ENCODE measurements around the gene STX8.

Gene STX8

DNA sequence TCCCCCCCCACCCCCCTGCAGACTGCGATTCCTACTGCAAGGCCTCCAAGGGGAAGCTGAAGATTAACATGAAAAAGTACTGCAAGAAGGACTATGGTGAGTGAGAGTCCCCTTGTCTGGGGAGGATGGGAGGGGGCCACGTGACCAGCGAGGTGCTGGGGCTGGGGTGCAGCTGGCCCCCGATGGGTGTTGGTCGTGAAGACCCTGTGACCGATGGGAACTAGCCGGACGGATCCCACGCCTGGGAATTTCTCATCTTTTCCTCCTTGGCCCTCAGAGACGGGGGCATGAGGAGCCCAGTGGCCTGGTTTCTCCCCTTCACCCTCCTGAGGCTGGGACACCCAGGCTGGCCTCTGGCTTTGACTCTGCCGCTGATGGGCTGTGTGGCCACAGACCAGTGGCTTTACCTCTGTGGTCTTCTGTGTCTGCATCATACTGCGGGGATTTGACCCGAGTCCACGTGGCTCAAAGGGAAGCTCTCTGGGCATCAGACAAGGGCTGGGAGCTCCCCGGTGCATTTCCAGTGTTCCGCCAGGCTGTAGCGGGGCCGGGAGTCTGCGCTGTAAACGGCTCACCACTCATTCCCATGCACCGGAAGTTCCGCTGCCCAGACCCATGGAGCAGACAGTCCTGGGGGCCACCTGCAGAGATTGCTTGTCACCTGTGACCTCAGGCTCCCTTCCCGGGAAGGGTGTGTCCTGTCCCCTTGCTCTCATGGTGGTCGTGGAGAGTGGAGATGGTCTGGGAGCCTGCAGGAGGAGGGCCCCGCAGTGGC, 354.3 kb downstream of the STX8 start:
- no peak for DNase-seq

DNA sequence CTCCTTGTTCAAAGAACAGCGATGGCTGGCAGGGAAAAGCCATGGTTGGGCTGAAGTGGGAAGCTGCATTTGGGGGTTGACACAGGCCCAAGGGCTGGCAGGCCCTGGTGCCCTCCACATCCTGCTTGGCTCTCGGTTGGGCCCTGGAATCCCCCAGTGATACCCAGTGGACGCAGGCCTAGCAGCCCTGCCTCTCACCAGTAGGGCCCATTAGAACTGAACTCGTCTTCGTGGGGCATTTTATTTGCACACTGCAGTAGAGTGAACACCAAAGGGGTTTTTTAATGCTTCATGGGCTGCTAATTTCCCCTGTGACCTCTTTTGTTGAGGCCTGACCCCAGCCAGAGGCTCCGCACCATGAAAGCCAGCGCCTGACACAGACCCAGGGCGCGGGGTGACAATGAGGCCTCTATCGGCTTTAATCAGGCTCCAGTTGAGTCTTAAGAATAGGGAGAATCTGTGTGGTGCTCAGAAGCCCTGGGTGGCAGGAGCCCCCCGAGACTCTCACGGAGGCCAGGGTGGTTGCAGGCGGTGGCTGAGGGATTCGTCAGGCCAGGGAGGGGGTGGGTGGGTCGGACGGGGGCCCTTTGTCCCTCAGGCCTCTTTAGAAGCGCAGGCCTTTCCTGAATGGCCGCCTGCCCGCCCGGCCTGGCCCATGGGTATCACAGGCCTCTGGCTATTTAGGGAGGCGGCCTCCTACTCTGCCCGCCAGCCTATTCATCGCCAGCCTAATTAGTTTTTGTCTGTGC, 355.0 kb downstream of the STX8 start:
- DNase-seq, result no peak

- no peak for DNase-seq
Observed at GRCh38 chr17:9219631-9220397, 355.8 kb downstream of the STX8 start.

DNA sequence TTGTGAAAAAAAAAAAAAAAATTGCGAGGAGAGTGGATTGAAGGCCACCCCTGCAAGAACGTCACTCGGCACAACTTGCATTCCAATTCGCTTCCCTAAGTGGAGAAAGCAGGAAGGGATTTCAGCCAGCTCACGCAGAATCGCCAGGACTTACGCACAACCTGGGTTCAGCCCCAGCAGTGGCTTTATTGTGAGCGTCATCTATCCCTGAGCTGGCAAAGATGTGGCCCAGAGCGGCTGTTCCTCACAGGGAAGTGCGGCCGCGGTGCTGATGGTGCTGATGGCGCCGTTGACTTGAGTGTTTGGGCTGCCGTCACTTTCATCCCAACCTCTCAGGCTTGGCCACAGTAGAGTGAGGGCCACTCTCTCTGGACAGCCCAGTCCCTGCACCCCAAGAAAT, 356.7 kb downstream of the STX8 start:
- no peak for DNase-seq

GRCh38 chr17:9218064-9218635, 357.5 kb downstream of the STX8 start:
- DNase-seq, result no peak

DNA sequence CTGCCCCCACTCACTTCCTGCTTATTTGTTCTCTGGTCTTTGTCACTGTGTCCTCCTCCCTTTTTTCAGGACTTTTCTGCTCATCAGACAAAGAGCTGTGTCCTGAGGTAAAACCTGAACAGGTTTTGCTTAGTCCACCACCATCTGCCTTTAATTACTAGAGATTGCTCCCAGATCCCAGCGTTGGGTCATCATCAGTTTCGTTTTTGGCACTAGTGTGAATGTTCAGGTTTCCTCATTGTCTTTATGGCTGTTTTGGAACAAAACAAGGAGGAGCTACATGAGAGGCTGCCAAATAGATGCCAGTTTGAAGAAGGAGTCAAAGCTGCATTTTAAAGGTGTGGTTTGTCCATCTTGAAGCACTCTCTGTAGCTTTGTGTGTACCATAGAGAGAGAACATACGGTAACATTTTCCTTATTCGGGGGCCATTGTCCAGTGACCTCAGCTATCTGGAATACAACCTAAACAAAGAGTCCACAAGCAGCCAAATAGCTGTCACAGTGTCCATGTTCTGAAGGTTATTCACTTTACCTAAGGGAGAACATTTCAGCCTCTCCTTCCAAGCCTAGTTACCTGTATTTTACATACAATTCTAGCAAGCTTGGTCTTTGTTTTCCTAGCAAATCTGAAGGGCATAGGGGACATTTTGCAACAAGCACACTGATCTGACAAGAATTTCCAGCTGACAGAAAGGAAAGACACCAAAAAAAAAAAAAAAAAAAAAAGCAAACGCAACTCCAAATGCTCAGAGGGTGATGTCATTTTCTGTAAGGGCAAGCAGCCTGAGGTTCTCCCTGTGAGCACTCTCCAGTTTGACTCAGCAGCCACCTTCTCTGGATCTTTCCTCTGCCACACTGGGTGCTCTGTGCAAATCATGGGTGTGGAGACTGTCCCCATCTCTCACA, 358.2 kb downstream of the STX8 start:
- peak; percentile 85 for DNase-seq

DNA sequence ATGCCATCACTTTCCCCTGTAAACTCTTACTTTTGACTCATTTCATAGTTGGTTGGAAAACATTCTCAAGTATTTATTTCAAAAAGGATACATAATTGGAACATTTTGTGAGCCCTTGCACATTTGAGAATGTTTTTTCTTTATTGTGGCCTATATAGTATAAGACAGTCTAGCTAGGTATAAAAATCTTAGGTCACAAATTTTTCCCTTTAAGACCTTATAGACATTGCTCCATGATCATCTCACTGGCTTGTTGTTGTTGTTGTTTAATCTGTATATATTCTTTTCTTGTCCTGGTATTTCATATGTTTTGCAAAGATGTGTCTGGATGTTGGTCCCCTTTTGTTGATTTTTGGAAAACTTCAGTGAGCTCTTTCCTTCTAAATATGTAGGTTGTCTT, 360.2 kb downstream of the STX8 start:
- DNase-seq, result no peak

- no peak for DNase-seq
Observed at GRCh38 chr17:9213303-9213640, 362.3 kb downstream of the STX8 start.

DNA sequence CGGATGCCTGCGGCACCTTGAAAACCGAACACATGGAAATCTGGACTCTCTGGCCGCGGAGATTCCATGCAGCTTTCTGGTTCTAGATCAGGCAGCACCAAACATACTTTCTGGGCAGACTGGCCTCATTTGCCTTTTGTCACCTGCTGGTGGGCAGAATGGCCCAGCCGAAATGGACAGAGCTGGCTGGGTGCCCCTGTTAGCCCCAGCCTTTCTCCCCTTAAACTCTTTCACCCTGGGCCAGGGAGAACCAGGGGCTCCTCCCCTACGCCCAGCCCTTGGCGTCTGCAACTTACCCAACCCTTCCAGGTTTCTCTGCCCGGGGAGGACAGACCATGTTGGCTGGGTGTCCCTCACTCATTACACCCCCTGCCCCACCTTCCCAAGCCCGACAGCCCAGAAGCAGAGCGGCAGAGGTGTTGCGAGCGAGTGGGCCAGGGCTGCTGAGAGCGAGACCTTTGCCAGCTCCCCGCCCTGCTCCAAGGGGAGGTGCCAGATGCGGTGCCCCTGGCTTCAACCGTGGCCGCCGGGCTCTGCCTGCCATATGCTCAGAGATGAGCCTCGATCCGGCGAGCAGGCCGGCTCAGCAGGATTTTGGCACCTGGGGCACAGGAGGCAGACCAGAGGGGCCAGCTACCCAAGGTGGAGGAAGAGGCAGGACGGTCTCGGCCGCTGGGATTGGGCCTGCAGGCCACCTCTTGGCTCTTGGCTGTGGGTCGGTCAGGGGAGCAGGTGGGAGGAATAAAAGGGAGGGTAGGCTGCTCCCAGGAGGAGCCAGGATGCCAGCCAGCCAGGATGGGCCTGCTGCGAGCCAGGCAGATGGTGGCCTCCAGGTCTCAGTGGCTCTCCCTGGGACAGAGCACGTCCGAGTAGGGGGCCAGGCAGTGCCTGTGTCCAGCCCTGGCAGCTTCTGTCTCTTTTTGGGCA, 363.0 kb downstream of the STX8 start:
- DNase-seq, result no peak

- no peak for DNase-seq
Observed at GRCh38 chr17:9211133-9211765, 364.4 kb downstream of the STX8 start.

GRCh38 chr17:9209781-9210370, 365.7 kb downstream of the STX8 start:
- no peak for DNase-seq

DNA sequence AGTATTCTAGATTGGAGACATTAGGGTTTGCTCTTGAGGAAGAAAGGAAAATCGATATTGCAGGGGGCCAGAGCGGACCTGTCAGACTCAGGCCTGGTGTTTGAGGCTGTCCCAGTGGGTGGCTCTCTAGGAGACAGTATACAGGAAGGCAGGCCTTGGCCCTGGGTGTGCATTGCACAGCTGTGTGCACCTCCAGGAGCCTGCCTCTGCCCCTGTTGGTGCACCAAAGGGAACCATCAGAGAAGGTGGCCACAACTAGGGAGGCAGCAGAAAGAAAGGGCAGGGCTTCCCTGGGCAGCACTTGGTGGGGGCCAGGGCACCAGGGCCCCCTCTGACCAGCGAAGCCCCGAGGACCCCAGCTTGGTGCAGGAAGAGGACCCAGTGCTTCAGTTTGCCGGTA, 366.3 kb downstream of the STX8 start:
- DNase-seq, result no peak

GRCh38 chr17:9208381-9209105, 367.1 kb downstream of the STX8 start:
- no peak for DNase-seq

GRCh38 chr17:9206741-9207332, 368.8 kb downstream of the STX8 start:
- DNase-seq, result no peak

DNA sequence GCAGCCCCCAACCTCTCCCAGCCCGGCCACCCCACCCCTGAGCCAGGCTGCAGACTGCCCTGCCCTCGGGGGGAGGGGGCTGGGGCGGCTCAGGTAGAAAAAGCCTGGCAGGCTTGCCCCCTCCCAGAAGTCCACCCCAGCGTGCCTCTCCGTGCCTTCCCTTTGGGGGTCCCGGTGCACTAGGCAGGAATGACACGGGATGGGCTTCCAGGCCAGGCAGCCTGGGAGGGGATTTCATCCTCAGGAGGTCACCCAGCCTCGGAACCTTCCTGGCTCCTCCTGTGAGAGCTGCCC, 369.3 kb downstream of the STX8 start:
- DNase-seq, result no peak

DNA sequence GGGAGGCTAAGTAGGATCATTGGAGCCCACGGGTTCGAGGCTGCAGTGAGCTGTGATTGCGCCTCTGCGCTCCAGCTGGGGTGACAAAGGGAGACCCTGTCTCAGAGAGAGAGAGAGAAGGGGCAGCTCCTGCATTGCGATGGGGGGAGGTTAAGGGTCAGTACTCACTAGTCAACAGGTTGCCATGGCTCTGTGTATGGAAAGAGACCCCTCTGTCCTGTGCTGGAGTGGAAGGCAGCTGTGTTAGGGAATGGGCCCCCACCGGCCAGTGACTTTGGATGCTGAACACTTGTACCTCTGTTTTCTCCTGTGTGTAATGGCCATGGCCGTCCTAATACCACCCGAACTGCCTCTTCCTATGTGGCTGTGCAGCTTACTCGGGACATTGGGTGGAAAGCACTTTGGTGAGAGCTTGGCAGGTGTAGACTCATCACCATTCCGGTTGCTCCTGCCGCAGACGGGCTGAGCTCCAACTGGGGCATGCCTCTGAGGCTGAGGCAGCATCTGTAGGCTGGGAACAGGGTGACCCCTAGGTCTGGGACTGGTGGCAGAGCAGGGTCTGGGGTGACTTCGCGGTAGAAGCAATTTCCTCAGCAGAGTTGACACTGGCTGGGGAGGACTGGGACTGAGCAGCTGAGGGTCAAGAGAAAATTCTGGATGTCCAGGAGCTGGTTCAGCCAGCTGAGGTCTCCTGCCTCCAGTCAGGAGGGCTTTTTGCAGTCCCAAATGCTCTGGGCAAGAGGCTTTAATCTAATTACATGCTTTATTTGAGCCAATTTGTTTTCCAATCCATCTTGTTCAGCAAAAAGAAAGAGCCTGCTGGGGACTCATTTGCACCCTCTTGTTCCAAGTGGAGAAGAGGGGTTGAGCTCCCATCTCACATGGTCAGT, 369.9 kb downstream of the STX8 start:
- DNase-seq, result no peak

- DNase-seq, result no peak
Observed at GRCh38 chr17:9204637-9205329, 370.8 kb downstream of the STX8 start.

Data from fibroblast of skin of abdomen (primary cell).